Endothelial cell of umbilical vein (primary cell): Measurements from ENCODE around the gene MLPH. TPM values are rescaled to one million over a fixed set of nuclear protein-coding genes. Genes with fewer than 3 reads are reported as not detected.

Experiments used
- BruUV-seq: library from RNA; stranded (reverse); fragments of 400-500 nt; replicated peaks from 2 replicates; lab custom pipeline; 2021; lab: Mats Ljungman, UMichigan
- CTCF ChIA-PET: fragments of 300-600, 350-600 bp; sonication (Branson Sonifier 250); formaldehyde crosslinking; loops from one replicate; lab custom pipeline; 2021; ENCODE audit warnings: antibody characterized with exemption, inconsistent platforms; lab: Charles Lee
- POLR2A ChIA-PET: fragments of 300-600, 350-600 bp; sonication (Branson Sonifier 250); formaldehyde crosslinking; loops from one replicate; lab custom pipeline; 2021; ENCODE audit warnings: antibody characterized with exemption, inconsistent platforms; lab: Charles Lee
- DNase-seq: peaks from one replicate; pipeline ENCODE4 v3.0.0-alpha.2; 2011; ENCODE audit warnings: low read depth, low spot score
- FAIRE-seq: peaks from 2 replicates; lab custom pipeline; 2011; peaks lifted over from hg19 to GRCh38; lab: Jason Lieb, UNC
- H2AFZ ChIP-seq: 2 replicates; pipeline ENCODE4 v1.6.0; 2012; ENCODE audit warnings: low read depth, low read length, control low read depth, inconsistent platforms
- H3K27ac ChIP-seq: 2 replicates; pipeline ENCODE4 v1.5.1; 2011; ENCODE audit warnings: low read depth, mild to moderate bottlenecking, control low read depth, low read length, moderate library complexity; ENCODE audit not compliant: insufficient read depth
- H3K27me3 ChIP-seq, 2 experiments: 2 replicates each; pipeline versions ENCODE4 v1.6.0 to v1.6.1; 2011; ENCODE audit warnings: low read length in 2 of 2, mixed read lengths in 1 of 2; ENCODE audit not compliant: control insufficient read depth in 2 of 2, insufficient read depth in 2 of 2
- H3K36me3 ChIP-seq, 2 experiments: 2 replicates in 1 of 2; 3 replicates in 1 of 2; pipeline ENCODE4 v1.5.1; 2011; ENCODE audit warnings: low read length in 2 of 2, mild to moderate bottlenecking in 1 of 2, moderate library complexity in 1 of 2; ENCODE audit not compliant: control insufficient read depth in 2 of 2, insufficient read depth in 2 of 2; ENCODE audit errors: extremely low read depth in 1 of 2
- H3K4me1 ChIP-seq: 3 replicates; pipeline ENCODE4 v1.5.1; 2011; ENCODE audit warnings: mild to moderate bottlenecking, low read length; ENCODE audit not compliant: control insufficient read depth, insufficient read depth; ENCODE audit errors: extremely low read depth
- H3K4me2 ChIP-seq: 2 replicates; pipeline ENCODE4 v1.6.1; 2011; ENCODE audit warnings: low read length, control low read depth, mixed read lengths; ENCODE audit not compliant: insufficient read depth
- H3K4me3 ChIP-seq, 3 experiments: fragments of 200-600 bp in 1 of 3; sonication (generic), shearing (Covaris generic) in 1 of 3; replicated peaks in 1 of 3; 2 replicates each; pipeline ENCODE4 v1.5.1; 2011 to 2016; ENCODE audit warnings: control low read depth in 3 of 3, low read length in 3 of 3, mild to moderate bottlenecking in 2 of 3, inconsistent platforms in 1 of 3, low read depth in 1 of 3, moderate library complexity in 1 of 3; ENCODE audit not compliant: insufficient read depth in 1 of 3
- H3K79me2 ChIP-seq: 2 replicates; pipeline ENCODE4 v1.6.0; 2012; ENCODE audit warnings: low read length, inconsistent platforms; ENCODE audit not compliant: control insufficient read depth, insufficient read depth
- H3K9ac ChIP-seq: replicated peaks from 2 replicates; pipeline ENCODE3; 2011; ENCODE audit warnings: low read length, control low read depth; ENCODE audit not compliant: insufficient read depth; ENCODE audit errors: extremely low read depth
- H3K9me1 ChIP-seq: replicated peaks from 3 replicates; pipeline ENCODE4 v1.6.0; 2011; ENCODE audit warnings: mild to moderate bottlenecking, low read length; ENCODE audit not compliant: control insufficient read depth, insufficient read depth; ENCODE audit errors: extremely low read depth
- H3K9me3 ChIP-seq: replicated peaks from 2 replicates; pipeline ENCODE4 v1.5.1; 2012; ENCODE audit warnings: low read length, inconsistent platforms; ENCODE audit not compliant: control insufficient read depth, insufficient read depth
- H4K20me1 ChIP-seq: replicated peaks from 2 replicates; pipeline ENCODE3; 2011; ENCODE audit warnings: mild to moderate bottlenecking, low read length; ENCODE audit not compliant: control insufficient read depth, insufficient read depth; ENCODE audit errors: extremely low read depth
- JUN ChIP-seq: IDR thresholded peaks from 2 replicates; pipeline ENCODE4 v1.6.1; 2011; ENCODE audit warnings: borderline replicate concordance, low read depth; ENCODE audit not compliant: insufficient read length, insufficient read depth
- MAX ChIP-seq: IDR thresholded peaks from 2 replicates; pipeline ENCODE4 v1.6.1; 2011; ENCODE audit not compliant: insufficient read depth, insufficient read length
- POLR2A ChIP-seq: IDR thresholded peaks from 2 replicates; pipeline ENCODE4 v1.6.1; 2012; ENCODE audit warnings: low read depth, mild to moderate bottlenecking, control low read depth, low read length
- POLR2AphosphoS5 ChIP-seq: IDR thresholded peaks from 2 replicates; pipeline ENCODE4 v1.6.1; 2012; ENCODE audit warnings: low read depth, mild to moderate bottlenecking, control low read depth, low read length, moderate library complexity; ENCODE audit not compliant: insufficient read depth
- dilution Hi-C: fragments of 300-500 bp; cut with MboI; formaldehyde crosslinking; loops from one replicate; pipeline ENCODE4 v1.15.0; 2019; ENCODE audit warnings: low sequenced_read_pairs; ENCODE audit not compliant: extremely low pct_ligation_motif_present
- intact Hi-C: fragments of 100-400 bp; cut with micrococcal nuclease; formaldehyde crosslinking; loops from one replicate; pipeline ENCODE4 v1.10.0; 2022
- polyA plus RNA-seq, 4 experiments: library from polyadenylated mRNA; depleted of rRNA in 3 of 4; stranded (reverse) in 3 of 4; unstranded in 1 of 4; fragments of >200 nt; gene quantifications; 2 replicates each; pipeline versions ENCODE4 v1.2.1 to v1.2.3, GENCODE V29; 2011 to 2012; ENCODE audit warnings: missing spikeins in 1 of 4
- total RNA-seq: library from RNA; stranded (reverse); gene quantifications from 2 replicates; pipeline ENCODE4 v1.2.3, GENCODE V29; 2021

The MLPH gene
- total and polyA plus RNA-seq, 2 donors (not counting 3 experiments of a cell fraction or from before 2014, with no cell fraction given): not detected

- ChIA-PET POLR2A (no interaction called here), CTCF (interaction anchor here (1.5 kb wide), 1 partner anchor 40 kb away, joined by 3 read pairs; no protein-coding TSS in a partner anchor)
- FAIRE-seq: no peak
These were observed 65.9 kb downstream of the MLPH start for GRCh38 chr2:237552908-237553307.

GRCh38 chr2:237553948-237554347, 66.9 kb downstream of the MLPH start:
- DNase-seq: no peak

More at GRCh38 chr2:237552908-237553307, 65.9 kb downstream of the MLPH start:
- H3K36me3 ChIP-seq: no peaks in the 10 kb centered on the region
- no peak overlapping the region for H3K27ac ChIP-seq
- no peak for DNase-seq
- no peaks in the 10 kb centered on the region for H3K9me3 ChIP-seq
- TF ChIP-seq MAX (no peak), POLR2A (no peak), JUN (no peak)
- H3K9ac ChIP-seq: no peak overlapping the region
- no peak overlapping the region for H2AFZ ChIP-seq
- H3K4me2 ChIP-seq: no peak overlapping the region
- no TSS peak for BruUV-seq
- H3K4me1 ChIP-seq: no peaks in the 10 kb centered on the region
- intact Hi-C loops (no loop called here), dilution Hi-C loops (no loop called here)
- no peak overlapping the region for H3K4me3 ChIP-seq
- H4K20me1 ChIP-seq: no peaks in the 10 kb centered on the region
- H3K27me3 ChIP-seq: peaks cover 4 to 5% of the 10 kb centered on the region in 2 experiments
- H3K79me2 ChIP-seq: no peaks in the 10 kb centered on the region
- no peaks in the 10 kb centered on the region for H3K9me1 ChIP-seq

More at GRCh38 chr2:237553948-237554347, 66.9 kb downstream of the MLPH start:
- no peak for FAIRE-seq
- Histone ChIP-seq H3K36me3 (no peaks in the 10 kb centered on the region), H3K4me2 (no peak overlapping the region), H3K27me3 (peaks cover 4 to 7% of the 10 kb centered on the region in 2 experiments), H3K9me3 (no peaks in the 10 kb centered on the region), H2AFZ (no peak overlapping the region), H3K4me1 (no peaks in the 10 kb centered on the region), H4K20me1 (no peaks in the 10 kb centered on the region), H3K9ac (no peak overlapping the region), H3K79me2 (no peaks in the 10 kb centered on the region), H3K9me1 (no peaks in the 10 kb centered on the region), H3K4me3 (no peak overlapping the region), H3K27ac (no peak overlapping the region)
- CTCF ChIA-PET: no interaction called here
- no peak for TF ChIP-seq JUN
- no peak for TF ChIP-seq MAX
- no peak for TF ChIP-seq POLR2AphosphoS5
- dilution Hi-C loops (no loop called here), intact Hi-C loops (no loop called here)
- POLR2A ChIA-PET: no interaction called here
- no TSS peak for BruUV-seq
